Mesothelial cell of epicardium (in vitro differentiated cells): ENCODE measurements around the gene SIGLEC11. TPM values are rescaled to one million over a fixed set of nuclear protein-coding genes. Genes with fewer than 3 reads are reported as not detected.
"Not testable (repeated sequence)": the region's sequence is repeated elsewhere in the genome, so short reads cannot be mapped to it uniquely, and the experiment has no call there.

Experiments
- DNase-seq, 2 experiments: peaks; one replicate each; pipeline ENCODE4 v3.0.0; 2021; ENCODE audit warnings: low spot score in 2 of 2; ENCODE audit not compliant: unreplicated experiment in 2 of 2
- H3K27ac Mint-ChIP-seq: 2 replicates; pipeline ENCODE4 v1.8.0; 2021; ENCODE audit warnings: mixed read lengths
- H3K27me3 Mint-ChIP-seq: 2 replicates; pipeline ENCODE4 v1.8.0; 2021; ENCODE audit warnings: low read depth, mixed read lengths
- H3K36me3 Mint-ChIP-seq: 2 replicates; pipeline ENCODE4 v1.8.0; 2021; ENCODE audit warnings: mixed read lengths
- H3K4me1 Mint-ChIP-seq: 2 replicates; pipeline ENCODE4 v1.8.0; 2021; ENCODE audit warnings: mixed read lengths
- H3K4me3 Mint-ChIP-seq: 2 replicates; pipeline ENCODE4 v1.8.0; 2021; ENCODE audit warnings: mild to moderate bottlenecking, moderate library complexity, mixed read lengths
- H3K9me3 Mint-ChIP-seq: 2 replicates; pipeline ENCODE4 v1.8.0; 2021; ENCODE audit warnings: mixed read lengths
- total RNA-seq: library from RNA; stranded (reverse); gene quantifications from 3 replicates; pipeline ENCODE4 v1.2.1, GENCODE V29; 2021
- TF ChIP-seq, protein P1 (sequence below): fragments of 200-600 bp; sonication (generic); IDR thresholded peaks from one replicate; pipeline ENCODE4 v1.5.0; 2021; ENCODE audit warnings: antibody characterized with exemption; ENCODE audit not compliant: unreplicated experiment

Gene SIGLEC11
- total RNA-seq, 1 donor from 2014 or later, result 1.7 TPM

- H3K4me1 Mint-ChIP-seq, result peaks cover 7% of the 10 kb centered on the region
- H3K4me3 Mint-ChIP-seq, result no peak overlapping the region
- DNase-seq, result no peak
- TF ChIP-seq, protein P1, sequence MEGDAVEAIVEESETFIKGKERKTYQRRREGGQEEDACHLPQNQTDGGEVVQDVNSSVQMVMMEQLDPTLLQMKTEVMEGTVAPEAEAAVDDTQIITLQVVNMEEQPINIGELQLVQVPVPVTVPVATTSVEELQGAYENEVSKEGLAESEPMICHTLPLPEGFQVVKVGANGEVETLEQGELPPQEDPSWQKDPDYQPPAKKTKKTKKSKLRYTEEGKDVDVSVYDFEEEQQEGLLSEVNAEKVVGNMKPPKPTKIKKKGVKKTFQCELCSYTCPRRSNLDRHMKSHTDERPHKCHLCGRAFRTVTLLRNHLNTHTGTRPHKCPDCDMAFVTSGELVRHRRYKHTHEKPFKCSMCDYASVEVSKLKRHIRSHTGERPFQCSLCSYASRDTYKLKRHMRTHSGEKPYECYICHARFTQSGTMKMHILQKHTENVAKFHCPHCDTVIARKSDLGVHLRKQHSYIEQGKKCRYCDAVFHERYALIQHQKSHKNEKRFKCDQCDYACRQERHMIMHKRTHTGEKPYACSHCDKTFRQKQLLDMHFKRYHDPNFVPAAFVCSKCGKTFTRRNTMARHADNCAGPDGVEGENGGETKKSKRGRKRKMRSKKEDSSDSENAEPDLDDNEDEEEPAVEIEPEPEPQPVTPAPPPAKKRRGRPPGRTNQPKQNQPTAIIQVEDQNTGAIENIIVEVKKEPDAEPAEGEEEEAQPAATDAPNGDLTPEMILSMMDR, result no peak
- H3K27me3 Mint-ChIP-seq, result peaks cover 9% of the 10 kb centered on the region
- no peaks in the 10 kb centered on the region for H3K36me3 Mint-ChIP-seq
- no peak overlapping the region for H3K27ac Mint-ChIP-seq
- H3K9me3 Mint-ChIP-seq, result no peaks in the 10 kb centered on the region
These were observed 14.6 kb downstream of the SIGLEC11 start for GRCh38 chr19:49946415-49946814.

DNA sequence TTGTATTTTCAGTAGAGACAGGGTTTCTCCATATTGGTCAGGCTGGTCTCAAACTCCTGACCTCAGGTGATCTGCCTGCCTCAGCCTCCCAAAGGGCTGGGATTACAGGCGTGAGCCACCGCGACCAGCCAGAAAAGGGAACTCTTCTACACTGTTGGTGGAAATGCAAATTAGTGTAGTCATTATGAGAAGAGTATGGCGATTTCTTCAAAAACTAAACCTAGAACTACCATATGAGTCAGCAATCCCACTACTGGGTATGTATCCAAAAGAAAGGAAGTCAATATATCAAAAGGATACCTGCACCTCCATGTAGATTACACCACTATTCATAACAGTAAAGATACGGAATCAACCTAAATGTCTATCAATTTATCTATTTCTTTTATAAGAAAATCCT, 16.4 kb downstream of the SIGLEC11 start:
- not testable (repeated sequence) for H3K4me1 Mint-ChIP-seq, H3K9me3 Mint-ChIP-seq, DNase-seq, H3K36me3 Mint-ChIP-seq, H3K27ac Mint-ChIP-seq, H3K4me3 Mint-ChIP-seq, H3K27me3 Mint-ChIP-seq

DNA sequence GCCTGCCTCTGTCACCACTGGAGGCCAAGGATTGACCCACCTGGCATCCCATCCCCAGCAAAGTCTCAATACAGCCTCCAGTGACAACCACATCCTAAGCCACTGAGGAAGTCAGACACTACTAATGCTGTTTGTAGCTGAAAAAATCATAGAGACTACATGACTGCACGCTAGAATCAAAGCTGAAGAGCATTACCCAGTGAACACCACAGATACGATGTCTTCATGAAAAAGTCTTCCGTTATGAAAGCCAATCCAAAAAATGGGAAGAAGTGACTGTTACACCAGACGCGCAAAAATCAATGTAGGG, 20.5 kb downstream of the SIGLEC11 start:
- H3K27me3 Mint-ChIP-seq, result peaks cover 12% of the 10 kb centered on the region
- H3K4me1 Mint-ChIP-seq, result no peaks in the 10 kb centered on the region
- H3K36me3 Mint-ChIP-seq, result no peaks in the 10 kb centered on the region
- no peak overlapping the region for H3K4me3 Mint-ChIP-seq
- no peak for DNase-seq
- TF ChIP-seq, protein P1, result no peak
- H3K9me3 Mint-ChIP-seq, result no peaks in the 10 kb centered on the region
- H3K27ac Mint-ChIP-seq, result no peak overlapping the region

GRCh38 chr19:49939721-49940481, 21.1 kb downstream of the SIGLEC11 start:
- Mint-ChIP-seq H3K36me3 (no peaks in the 10 kb centered on the region), H3K4me1 (no peaks in the 10 kb centered on the region), H3K4me3 (no peak overlapping the region), H3K27ac (no peak overlapping the region), H3K9me3 (no peaks in the 10 kb centered on the region), H3K27me3 (peaks cover 12% of the 10 kb centered on the region)
- no peak for DNase-seq
- TF ChIP-seq, protein P1, result no peak

DNA sequence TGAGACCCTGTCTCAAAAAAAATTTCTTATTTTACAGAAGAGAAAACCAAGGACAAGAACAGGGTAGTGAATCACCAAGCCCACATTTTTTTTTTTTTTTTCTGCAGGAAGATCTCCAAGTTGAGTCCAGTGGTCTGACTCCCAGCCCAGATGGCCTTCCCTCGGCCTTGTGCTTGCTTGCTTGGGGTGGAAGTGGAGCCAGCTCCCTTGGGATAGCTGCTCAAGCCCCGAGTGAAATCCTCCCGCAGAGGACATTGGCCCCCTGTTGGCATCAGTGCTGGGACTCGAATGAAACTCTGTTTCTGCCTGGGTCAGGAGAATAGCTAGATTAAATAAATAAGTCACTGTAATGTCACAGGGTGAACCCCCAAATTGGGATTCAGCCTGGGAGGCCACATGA, 22.3 kb downstream of the SIGLEC11 start:
- H3K27me3 Mint-ChIP-seq, result peaks cover 12% of the 10 kb centered on the region
- TF ChIP-seq, protein P1, result no peak
- DNase-seq, result no peak
- no peak overlapping the region for H3K27ac Mint-ChIP-seq
- no peaks in the 10 kb centered on the region for H3K9me3 Mint-ChIP-seq
- peaks cover under 1% of the 10 kb centered on the region for H3K36me3 Mint-ChIP-seq
- no peak overlapping the region for H3K4me3 Mint-ChIP-seq
- H3K4me1 Mint-ChIP-seq, result no peaks in the 10 kb centered on the region

DNA sequence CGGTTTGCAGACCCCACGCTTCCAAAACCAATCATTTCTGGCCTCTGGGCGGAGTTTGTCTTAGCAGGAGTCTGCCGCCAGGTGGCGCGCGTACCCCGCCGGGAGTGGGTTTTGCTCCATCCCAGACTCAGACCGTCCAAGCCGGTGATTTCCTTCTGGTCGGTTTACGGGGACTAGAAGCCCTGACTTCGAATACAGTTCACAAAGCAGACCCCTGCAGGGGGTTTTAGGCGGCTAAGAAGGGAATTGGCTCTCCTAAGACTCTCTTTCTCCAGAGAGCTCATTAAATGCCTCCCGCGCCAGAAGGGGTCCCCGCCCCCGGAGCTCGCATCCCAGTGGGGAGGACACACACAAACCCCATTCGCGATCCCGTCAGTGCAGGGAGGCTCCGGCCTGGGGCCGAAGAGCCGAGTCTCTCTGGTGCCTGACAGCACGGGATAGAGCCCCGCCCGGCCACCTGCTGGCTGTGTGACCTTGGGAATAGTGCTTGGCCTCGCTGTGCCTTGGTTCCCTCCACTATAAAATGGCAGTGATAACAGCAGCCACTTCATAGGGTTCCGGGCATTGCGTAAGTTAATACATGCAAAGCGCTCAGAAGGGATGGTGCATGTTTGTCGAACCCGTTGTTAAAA, 23.1 kb downstream of the SIGLEC11 start:
- DNase-seq, result peak; percentile 74 to 95
- no peak overlapping the region for H3K4me3 Mint-ChIP-seq
- H3K4me1 Mint-ChIP-seq, result no peaks in the 10 kb centered on the region
- no peak overlapping the region for H3K27ac Mint-ChIP-seq
- TF ChIP-seq, protein P1, result peak; percentile 98
- peaks cover 6% of the 10 kb centered on the region for H3K27me3 Mint-ChIP-seq
- peaks cover 6% of the 10 kb centered on the region for H3K36me3 Mint-ChIP-seq
- no peaks in the 10 kb centered on the region for H3K9me3 Mint-ChIP-seq
